Activated CD4-positive, alpha-beta T cell treated with anti-CD3 and anti-CD28 coated beads for 36 hours (primary cell): ENCODE results near the gene UBE3D. TPM values are rescaled to one million over a fixed set of nuclear protein-coding genes. Genes with fewer than 3 reads are reported as not detected.

ENCODE experiments used
- ATAC-seq: fragments of 200-7000 bp; cut with Tn5 transposase; one replicate; pipeline ENCODE4 v1.10.0; 2021; ENCODE audit warnings: mild to moderate bottlenecking, moderate library complexity
- CTCF ChIA-PET: fragments of 350-600 bp; sonication (Branson Sonifier 250); formaldehyde crosslinking; loops from one replicate; lab custom pipeline; 2021; ENCODE audit warnings: antibody characterized with exemption; lab: Charles Lee
- POLR2A ChIA-PET: fragments of 350-600 bp; sonication (Branson Sonifier 250); formaldehyde crosslinking; loops from one replicate; lab custom pipeline; 2021; ENCODE audit warnings: antibody characterized with exemption, inconsistent platforms; lab: Charles Lee
- DNase-seq: peaks from one replicate; pipeline ENCODE4 v3.0.0-alpha.2; 2020
- H3K27ac Mint-ChIP-seq: one replicate; pipeline ENCODE4 v1.8.0; 2021; ENCODE audit warnings: mixed read lengths
- H3K27me3 Mint-ChIP-seq: one replicate; pipeline ENCODE4 v1.8.0; 2021; ENCODE audit warnings: mixed read lengths
- H3K36me3 Mint-ChIP-seq: one replicate; pipeline ENCODE4 v1.8.0; 2021; ENCODE audit warnings: low read depth, mixed read lengths
- H3K4me1 Mint-ChIP-seq: one replicate; pipeline ENCODE4 v1.8.0; 2021; ENCODE audit warnings: mixed read lengths
- H3K4me3 Mint-ChIP-seq: one replicate; pipeline ENCODE4 v1.8.0; 2021; ENCODE audit warnings: mild to moderate bottlenecking, moderate library complexity, mixed read lengths
- H3K9me3 Mint-ChIP-seq: one replicate; pipeline ENCODE4 v1.8.0; 2021; ENCODE audit warnings: low read depth, mixed read lengths
- intact Hi-C, 2 experiments: fragments of 100-400 bp; cut with DNase I in 1 of 2; cut with micrococcal nuclease in 1 of 2; formaldehyde crosslinking; loops; one replicate each; pipeline versions ENCODE4 v1.14.2 to v1.15.1; 2022 to 2024; cut with DNase I, micrococcal nuclease
- total RNA-seq, 2 experiments: library from RNA; stranded (reverse); gene quantifications; one replicate each; pipeline ENCODE4 v1.2.3, GENCODE V29; 2021

The UBE3D gene
- total RNA-seq, 2 experiments from 2014 or later, result 6.5 to 7.1 TPM

GRCh38 chr6:83008626-83009025, 57.0 kb downstream of the UBE3D start:
- CTCF ChIA-PET, result no interaction called here
- H3K27me3 Mint-ChIP-seq, result no peaks in the 10 kb centered on the region
- H3K4me1 Mint-ChIP-seq, result peaks cover 11% of the 10 kb centered on the region

GRCh38 chr6:83006270-83006905, 59.3 kb downstream of the UBE3D start:
- ATAC-seq, result no peak
- POLR2A ChIA-PET, result interaction anchor here (0.6 kb wide), 1 partner anchor 121 kb away, joined by 3 read pairs; no protein-coding TSS in a partner anchor
- CTCF ChIA-PET, result no interaction called here

More at GRCh38 chr6:83008626-83009025, 57.0 kb downstream of the UBE3D start:
- H3K9me3 Mint-ChIP-seq, result no peaks in the 10 kb centered on the region
- no peak overlapping the region for H3K4me3 Mint-ChIP-seq
- intact Hi-C loops, result no loop called here
- POLR2A ChIA-PET, result no interaction called here
- DNase-seq, result no peak
- peaks cover 18% of the 10 kb centered on the region for H3K36me3 Mint-ChIP-seq
- no peak overlapping the region for H3K27ac Mint-ChIP-seq
- ATAC-seq, result no peak

GRCh38 chr6:82996156-82996555, 69.5 kb downstream of the UBE3D start:
- Mint-ChIP-seq H3K4me1 (no peaks in the 10 kb centered on the region), H3K27ac (no peak overlapping the region), H3K36me3 (peaks cover 24% of the 10 kb centered on the region), H3K4me3 (no peak overlapping the region), H3K27me3 (no peaks in the 10 kb centered on the region), H3K9me3 (no peaks in the 10 kb centered on the region)
- intact Hi-C loops, result no loop called here
- ChIA-PET CTCF (no interaction called here), POLR2A (interaction anchor here (0.6 kb wide), 1 partner anchor 84 kb away, joined by 18 read pairs; no protein-coding TSS in a partner anchor)
- ATAC-seq (no peak), DNase-seq (no peak)

More at GRCh38 chr6:83006270-83006905, 59.3 kb downstream of the UBE3D start:
- H3K9me3 Mint-ChIP-seq, result no peaks in the 10 kb centered on the region
- H3K27me3 Mint-ChIP-seq, result no peaks in the 10 kb centered on the region
- H3K4me1 Mint-ChIP-seq, result peaks cover 11% of the 10 kb centered on the region
- intact Hi-C loops, result no loop called here
- no peak overlapping the region for H3K4me3 Mint-ChIP-seq
- H3K27ac Mint-ChIP-seq, result no peak overlapping the region
- DNase-seq, result no peak
- H3K36me3 Mint-ChIP-seq, result peaks cover 8% of the 10 kb centered on the region

- Mint-ChIP-seq H3K36me3 (peaks cover 21% of the 10 kb centered on the region), H3K9me3 (no peaks in the 10 kb centered on the region), H3K27ac (no peak overlapping the region), H3K4me1 (no peaks in the 10 kb centered on the region), H3K27me3 (no peaks in the 10 kb centered on the region), H3K4me3 (no peak overlapping the region)
- ATAC-seq (no peak), DNase-seq (no peak)
- CTCF ChIA-PET, result no interaction called here
- POLR2A ChIA-PET, result no interaction called here
- intact Hi-C loops, result no loop called here
These were observed 70.6 kb downstream of the UBE3D start for GRCh38 chr6:82995066-82995465.

GRCh38 chr6:82989736-82990290, 75.8 kb downstream of the UBE3D start:
- H3K27ac Mint-ChIP-seq, result no peak overlapping the region
- ATAC-seq, result no peak
- intact Hi-C loops, result no loop called here
- no peaks in the 10 kb centered on the region for H3K9me3 Mint-ChIP-seq
- H3K27me3 Mint-ChIP-seq, result no peaks in the 10 kb centered on the region
- H3K4me1 Mint-ChIP-seq, result no peaks in the 10 kb centered on the region
- H3K36me3 Mint-ChIP-seq, result peaks cover 16% of the 10 kb centered on the region
- POLR2A ChIA-PET, result no interaction called here
- DNase-seq, result no peak
- CTCF ChIA-PET, result no interaction called here
- no peak overlapping the region for H3K4me3 Mint-ChIP-seq

GRCh38 chr6:82988930-82989351, 76.7 kb downstream of the UBE3D start:
- H3K27ac Mint-ChIP-seq, result no peak overlapping the region
- ChIA-PET CTCF (interaction anchor here (0.6 kb wide), 1 partner anchor 32 kb away, joined by 4 read pairs; no protein-coding TSS in a partner anchor), POLR2A (no interaction called here)
- H3K4me3 Mint-ChIP-seq, result no peak overlapping the region
- intact Hi-C loops, result no loop called here
- no peaks in the 10 kb centered on the region for H3K4me1 Mint-ChIP-seq
- no peaks in the 10 kb centered on the region for H3K27me3 Mint-ChIP-seq
- peaks cover 9% of the 10 kb centered on the region for H3K36me3 Mint-ChIP-seq
- ATAC-seq, result no peak
- no peak for DNase-seq
- H3K9me3 Mint-ChIP-seq, result no peaks in the 10 kb centered on the region

- POLR2A ChIA-PET, result no interaction called here
- intact Hi-C loops, result no loop called here
- H3K4me1 Mint-ChIP-seq, result no peaks in the 10 kb centered on the region
- no peak overlapping the region for H3K4me3 Mint-ChIP-seq
- no peak for ATAC-seq
- H3K27ac Mint-ChIP-seq, result no peak overlapping the region
- peaks cover 4% of the 10 kb centered on the region for H3K36me3 Mint-ChIP-seq
- H3K9me3 Mint-ChIP-seq, result no peaks in the 10 kb centered on the region
- CTCF ChIA-PET, result no interaction called here
- no peak for DNase-seq
- no peaks in the 10 kb centered on the region for H3K27me3 Mint-ChIP-seq
These were observed 77.7 kb downstream of the UBE3D start for GRCh38 chr6:82987951-82988350.

GRCh38 chr6:82987416-82987815, 78.2 kb downstream of the UBE3D start:
- intact Hi-C loops, result no loop called here
- POLR2A ChIA-PET, result no interaction called here
- CTCF ChIA-PET, result no interaction called here
- Mint-ChIP-seq H3K4me1 (no peaks in the 10 kb centered on the region), H3K27me3 (no peaks in the 10 kb centered on the region), H3K9me3 (no peaks in the 10 kb centered on the region), H3K36me3 (peaks cover 2% of the 10 kb centered on the region), H3K27ac (no peak overlapping the region), H3K4me3 (no peak overlapping the region)
- no peak for ATAC-seq
- no peak for DNase-seq

GRCh38 chr6:82984720-82985119, 80.9 kb downstream of the UBE3D start:
- Mint-ChIP-seq H3K4me1 (no peaks in the 10 kb centered on the region), H3K9me3 (no peaks in the 10 kb centered on the region), H3K36me3 (peaks cover 2% of the 10 kb centered on the region), H3K27me3 (no peaks in the 10 kb centered on the region), H3K4me3 (no peak overlapping the region), H3K27ac (no peak overlapping the region)
- DNase-seq (no peak), ATAC-seq (no peak)
- intact Hi-C loops, result no loop called here
- ChIA-PET POLR2A (no interaction called here), CTCF (no interaction called here)

GRCh38 chr6:82980086-82980485, 85.6 kb downstream of the UBE3D start:
- H3K27ac Mint-ChIP-seq, result no peak overlapping the region
- no peaks in the 10 kb centered on the region for H3K27me3 Mint-ChIP-seq
- ChIA-PET POLR2A (no interaction called here), CTCF (no interaction called here)
- H3K4me3 Mint-ChIP-seq, result no peak overlapping the region
- intact Hi-C loops, result no loop called here
- ATAC-seq (no peak), DNase-seq (no peak)
- no peaks in the 10 kb centered on the region for H3K4me1 Mint-ChIP-seq
- no peaks in the 10 kb centered on the region for H3K9me3 Mint-ChIP-seq
- H3K36me3 Mint-ChIP-seq, result no peaks in the 10 kb centered on the region

GRCh38 chr6:82979657-82980056, 86.0 kb downstream of the UBE3D start:
- POLR2A ChIA-PET, result no interaction called here
- H3K9me3 Mint-ChIP-seq, result no peaks in the 10 kb centered on the region
- CTCF ChIA-PET, result no interaction called here
- no peak overlapping the region for H3K27ac Mint-ChIP-seq
- no peaks in the 10 kb centered on the region for H3K4me1 Mint-ChIP-seq
- H3K36me3 Mint-ChIP-seq, result no peaks in the 10 kb centered on the region
- no peak for DNase-seq
- no peaks in the 10 kb centered on the region for H3K27me3 Mint-ChIP-seq
- H3K4me3 Mint-ChIP-seq, result no peak overlapping the region
- no peak for ATAC-seq
- intact Hi-C loops, result no loop called here

- DNase-seq (no peak), ATAC-seq (no peak)
- Mint-ChIP-seq H3K27me3 (no peaks in the 10 kb centered on the region), H3K9me3 (no peaks in the 10 kb centered on the region), H3K4me1 (no peaks in the 10 kb centered on the region), H3K36me3 (no peaks in the 10 kb centered on the region), H3K27ac (no peak overlapping the region), H3K4me3 (no peak overlapping the region)
- intact Hi-C loops, result no loop called here
- CTCF ChIA-PET, result no interaction called here
- POLR2A ChIA-PET, result no interaction called here
These were observed 87.2 kb downstream of the UBE3D start for GRCh38 chr6:82978362-82978945.
